Measurements from ENCODE around the gene SARDH. TPM values are rescaled to one million over a fixed set of nuclear protein-coding genes. Genes with fewer than 3 reads are reported as not detected.

SARDH gene
- total RNA-seq, 4 donors from 2014 or later: 0.39 to 2.9 (median 0.51) TPM

DNA sequence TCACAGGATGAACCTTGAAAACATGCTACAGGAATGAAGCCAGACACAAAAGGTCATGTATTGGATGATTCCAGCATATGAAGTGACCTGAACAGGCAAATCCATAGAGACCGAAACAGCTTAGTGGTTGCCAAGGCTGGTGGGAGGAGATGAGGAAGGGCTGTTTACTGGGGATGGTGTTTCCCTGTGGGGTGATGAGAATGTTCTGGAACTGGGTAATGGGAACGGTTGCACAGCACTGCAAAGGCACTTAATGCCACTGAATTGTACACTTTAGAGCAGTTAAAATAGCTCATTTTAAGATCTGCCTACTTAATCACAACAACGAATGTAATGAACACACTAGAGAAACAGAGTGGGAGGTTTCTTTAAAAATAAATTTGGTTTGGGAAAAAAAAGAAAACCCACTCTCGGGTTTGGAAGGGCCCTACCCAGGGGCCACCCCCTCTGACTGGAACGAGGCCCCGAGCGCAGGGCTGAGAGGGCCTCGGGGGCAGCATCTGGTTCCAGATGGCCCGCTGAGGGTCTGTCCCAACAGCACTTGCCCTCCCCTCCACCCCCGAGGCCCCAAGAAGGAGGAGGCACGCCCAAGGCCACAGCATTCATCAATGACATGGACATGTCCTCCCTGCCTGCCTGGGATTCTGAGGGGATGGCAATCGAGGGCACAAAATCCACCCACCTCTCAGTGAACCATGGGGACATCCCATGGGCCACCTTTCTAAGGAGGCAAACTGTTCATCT lies 31.7 kb downstream of the SARDH start:
- WGBS: 66% methylated on average over 12 of the region's 12 CpGs
- Histone ChIP-seq H3K4me3 (no peak overlapping the region), H3K4me1 (peaks cover 8 to 22% (median 18%) of the 10 kb centered on the region in 4 donors), H3K36me3 (no peaks in the 10 kb centered on the region), H3K27ac (replicated peaks in 1 of 4) (no peak overlapping the region), H3K27me3 (peaks cover 0 to 31% (median 0%) of the 10 kb centered on the region in 4 donors), H3K9me3 (no peaks in the 10 kb centered on the region)
- intact Hi-C loops (cut with DNase I): no loop called here
- TF ChIP-seq POLR2A (IDR thresholded peaks at IDR 0.05; ENCODE audit: low read depth) (no peak), EP300 (IDR thresholded peaks at IDR 0.05) (no peak)
- DNase-seq (ENCODE audit: extremely low spot score): no peak

DNA sequence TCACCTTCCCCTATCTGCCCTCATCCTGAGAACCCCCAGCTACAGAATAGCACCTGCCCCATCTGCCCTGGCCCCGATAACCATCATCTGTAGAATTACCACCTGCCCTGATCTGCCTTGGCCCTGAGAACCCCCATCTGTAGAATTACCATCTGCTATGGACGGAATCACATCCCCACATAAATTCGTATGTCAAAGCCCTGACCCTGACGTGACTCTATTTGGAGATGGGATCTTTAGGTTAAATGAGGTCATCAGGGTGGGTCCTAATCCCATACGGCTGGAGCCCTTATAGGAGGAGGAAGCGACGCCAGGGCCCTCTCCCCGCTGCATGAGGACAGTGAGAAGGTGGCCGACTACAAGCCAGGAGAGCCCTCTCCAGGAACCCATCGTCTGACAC lies 32.6 kb downstream of the SARDH start:
- H3K4me3 ChIP-seq: no peak overlapping the region
- H3K27me3 ChIP-seq: peaks cover 0 to 37% (median 0%) of the 10 kb centered on the region in 4 donors
- H3K9me3 ChIP-seq: no peaks in the 10 kb centered on the region
- WGBS: 82% methylated on average over 7 of the region's 10 CpGs
- no peak overlapping the region for H3K27ac ChIP-seq (replicated peaks in 1 of 4)
- H3K4me1 ChIP-seq: peaks cover 8 to 22% (median 18%) of the 10 kb centered on the region in 4 donors
- no peak for DNase-seq (ENCODE audit: extremely low spot score)
- intact Hi-C loops (cut with DNase I): no loop called here
- no peak for TF ChIP-seq POLR2A (IDR thresholded peaks at IDR 0.05; ENCODE audit: low read depth)
- TF ChIP-seq POLR2AphosphoS5 (IDR thresholded peaks at IDR 0.05): no peak
- no peak for TF ChIP-seq EP300 (IDR thresholded peaks at IDR 0.05)
- TF ChIP-seq, protein P1, sequence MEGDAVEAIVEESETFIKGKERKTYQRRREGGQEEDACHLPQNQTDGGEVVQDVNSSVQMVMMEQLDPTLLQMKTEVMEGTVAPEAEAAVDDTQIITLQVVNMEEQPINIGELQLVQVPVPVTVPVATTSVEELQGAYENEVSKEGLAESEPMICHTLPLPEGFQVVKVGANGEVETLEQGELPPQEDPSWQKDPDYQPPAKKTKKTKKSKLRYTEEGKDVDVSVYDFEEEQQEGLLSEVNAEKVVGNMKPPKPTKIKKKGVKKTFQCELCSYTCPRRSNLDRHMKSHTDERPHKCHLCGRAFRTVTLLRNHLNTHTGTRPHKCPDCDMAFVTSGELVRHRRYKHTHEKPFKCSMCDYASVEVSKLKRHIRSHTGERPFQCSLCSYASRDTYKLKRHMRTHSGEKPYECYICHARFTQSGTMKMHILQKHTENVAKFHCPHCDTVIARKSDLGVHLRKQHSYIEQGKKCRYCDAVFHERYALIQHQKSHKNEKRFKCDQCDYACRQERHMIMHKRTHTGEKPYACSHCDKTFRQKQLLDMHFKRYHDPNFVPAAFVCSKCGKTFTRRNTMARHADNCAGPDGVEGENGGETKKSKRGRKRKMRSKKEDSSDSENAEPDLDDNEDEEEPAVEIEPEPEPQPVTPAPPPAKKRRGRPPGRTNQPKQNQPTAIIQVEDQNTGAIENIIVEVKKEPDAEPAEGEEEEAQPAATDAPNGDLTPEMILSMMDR (IDR thresholded peaks at IDR 0.05): no peak
- H3K36me3 ChIP-seq: no peaks in the 10 kb centered on the region

DNA sequence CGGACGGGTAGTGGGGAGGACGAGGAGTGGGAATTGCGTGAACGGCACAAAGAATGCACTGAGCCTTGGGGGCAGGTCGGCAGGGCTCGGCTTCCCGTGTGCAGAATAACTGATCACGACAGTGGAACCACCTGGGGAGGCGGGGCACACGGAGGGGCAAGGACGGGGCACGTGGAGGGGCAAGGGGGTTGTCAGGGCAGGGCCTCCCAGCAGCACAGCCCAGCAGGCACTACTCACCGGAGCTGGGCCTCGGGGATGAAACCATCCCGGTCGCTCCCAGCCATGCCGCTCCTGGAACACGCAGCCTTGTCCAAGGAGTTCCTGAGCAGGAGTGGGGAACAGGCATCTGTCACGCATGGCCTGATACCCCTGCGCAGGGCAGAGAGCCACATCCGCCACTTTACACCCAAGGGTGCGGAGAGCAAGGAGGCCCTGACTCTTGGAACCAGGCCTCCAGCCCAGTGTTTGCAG lies 33.4 kb downstream of the SARDH start:
- H3K9me3 ChIP-seq: no peaks in the 10 kb centered on the region
- H3K4me1 ChIP-seq: peaks cover 8 to 22% (median 18%) of the 10 kb centered on the region in 4 donors
- no peaks in the 10 kb centered on the region for H3K36me3 ChIP-seq
- no peak overlapping the region for H3K4me3 ChIP-seq
- peaks cover 0 to 37% (median 0%) of the 10 kb centered on the region in 4 donors for H3K27me3 ChIP-seq
- no peak for TF ChIP-seq POLR2AphosphoS5 (IDR thresholded peaks at IDR 0.05)
- no peak for TF ChIP-seq POLR2A (IDR thresholded peaks at IDR 0.05; ENCODE audit: low read depth)
- no peak for TF ChIP-seq EP300 (IDR thresholded peaks at IDR 0.05)
- TF ChIP-seq, protein P1 (IDR thresholded peaks at IDR 0.05): no peak
- no peak overlapping the region for H3K27ac ChIP-seq (replicated peaks in 1 of 4)
- 88% methylated on average over 18 of the region's 23 CpGs for WGBS
- intact Hi-C loops (cut with DNase I): no loop called here
- no peak for DNase-seq (ENCODE audit: extremely low spot score)

DNA sequence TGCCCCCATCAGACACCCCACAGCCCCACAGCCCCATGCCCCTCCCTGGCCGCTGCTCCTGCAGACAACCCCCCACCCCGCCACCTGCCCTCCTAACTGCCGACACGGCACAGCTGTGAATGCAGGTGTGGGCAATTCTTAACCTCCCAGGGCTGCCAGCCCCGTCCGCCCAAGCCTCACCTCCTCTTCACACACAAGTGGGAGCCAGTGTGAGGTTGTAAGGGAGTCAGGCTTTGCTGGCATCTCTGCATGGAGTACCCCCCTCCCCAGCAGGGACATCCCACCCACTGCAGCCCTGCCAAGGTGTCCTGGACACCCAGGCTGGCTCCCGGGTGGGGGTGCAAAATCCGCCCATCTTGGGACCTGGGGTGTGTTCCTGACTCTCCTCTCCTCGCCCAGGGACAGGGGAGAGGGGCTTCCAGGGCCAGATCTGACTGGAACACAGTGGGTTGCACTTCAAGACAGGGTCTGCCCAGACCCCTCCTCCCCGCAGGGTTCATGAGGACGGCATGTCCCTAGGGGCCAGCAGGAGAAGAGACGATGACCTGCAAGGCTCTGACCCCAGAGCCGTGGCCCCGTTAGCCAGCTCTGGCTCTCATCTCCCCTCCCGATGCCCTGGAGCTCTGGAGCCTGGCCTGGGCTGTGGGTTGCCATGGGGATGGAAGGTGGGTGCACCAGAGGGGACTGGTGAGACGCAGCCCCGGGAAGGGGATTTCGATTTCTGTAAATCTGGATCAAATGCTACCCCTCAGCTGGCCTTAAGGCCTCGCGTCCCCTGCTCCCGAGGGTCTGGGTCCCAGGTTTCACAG lies 34.4 kb downstream of the SARDH start:
- DNase-seq (ENCODE audit: extremely low spot score): no peak
- H3K4me1 ChIP-seq: peaks cover 8 to 22% (median 18%) of the 10 kb centered on the region in 4 donors
- H3K27ac ChIP-seq (replicated peaks in 1 of 4): no peak overlapping the region
- H3K9me3 ChIP-seq: no peaks in the 10 kb centered on the region
- 94% methylated on average over 15 of the region's 21 CpGs for WGBS
- intact Hi-C loops (cut with DNase I): no loop called here
- TF ChIP-seq POLR2AphosphoS5 (IDR thresholded peaks at IDR 0.05) (no peak), EP300 (IDR thresholded peaks at IDR 0.05) (no peak), POLR2A (IDR thresholded peaks at IDR 0.05; ENCODE audit: low read depth) (no peak)
- TF ChIP-seq, protein P1 (IDR thresholded peaks at IDR 0.05): no peak
- no peaks in the 10 kb centered on the region for H3K36me3 ChIP-seq
- H3K4me3 ChIP-seq: no peak overlapping the region
- peaks cover 0 to 37% (median 0%) of the 10 kb centered on the region in 4 donors for H3K27me3 ChIP-seq

All from esophagus muscularis mucosa (tissue), 4 donors.